GM21619 (cell line): Measurements from ENCODE around the gene NAA50.

ENCODE experiments used
- ATAC-seq: cut with Tn5 transposase; IDR thresholded peaks from one replicate; pipeline ENCODE4 v1.9.1; 2021; ENCODE audit not compliant: unreplicated experiment

NAA50 gene

GRCh38 chr3:113743006-113743630 is 2.9 kb downstream of the NAA50 start:
- no peak for ATAC-seq

GRCh38 chr3:113741620-113742019 is 4.4 kb downstream of the NAA50 start:
- no peak for ATAC-seq

GRCh38 chr3:113741086-113741485 is 5.0 kb downstream of the NAA50 start:
- ATAC-seq = no peak

- ATAC-seq = peak; percentile 65
Measured at GRCh38 chr3:113736548-113737089, 9.4 kb downstream of the NAA50 start.

GRCh38 chr3:113731694-113732093 is 14.4 kb downstream of the NAA50 start:
- no peak for ATAC-seq

GRCh38 chr3:113730550-113730949 is 15.5 kb downstream of the NAA50 start:
- no peak for ATAC-seq

- no peak for ATAC-seq
Measured at GRCh38 chr3:113728661-113729060, 17.4 kb downstream of the NAA50 start.

- ATAC-seq = no peak
Measured at GRCh38 chr3:113721636-113722035, 24.4 kb downstream of the NAA50 start.

GRCh38 chr3:113719758-113720157 is 26.3 kb downstream of the NAA50 start:
- no peak for ATAC-seq

GRCh38 chr3:113719294-113719693 is 26.8 kb downstream of the NAA50 start:
- no peak for ATAC-seq

- ATAC-seq = no peak
Measured at GRCh38 chr3:113717818-113718217, 28.2 kb downstream of the NAA50 start.

GRCh38 chr3:113717308-113717707 is 28.7 kb downstream of the NAA50 start:
- no peak for ATAC-seq

- ATAC-seq = no peak
Measured at GRCh38 chr3:113714702-113715101, 31.3 kb downstream of the NAA50 start.

GRCh38 chr3:113712129-113712528 is 33.9 kb downstream of the NAA50 start:
- ATAC-seq = no peak

- no peak for ATAC-seq
Measured at GRCh38 chr3:113707835-113708234, 38.2 kb downstream of the NAA50 start.

GRCh38 chr3:113698956-113699355 is 47.1 kb downstream of the NAA50 start:
- ATAC-seq = no peak

- no peak for ATAC-seq
Measured at GRCh38 chr3:113698213-113698742, 47.8 kb downstream of the NAA50 start.

GRCh38 chr3:113697500-113698090 is 48.5 kb downstream of the NAA50 start:
- no peak for ATAC-seq

GRCh38 chr3:113696658-113697499 is 49.2 kb downstream of the NAA50 start:
- peak; percentile 92 for ATAC-seq

GRCh38 chr3:113695786-113696645 is 50.0 kb downstream of the NAA50 start, which contains the start of gene USF3:
TSS of gene USF3 (minus strand) at chr3:113696642. CDS start at chr3:113674878, 21,764 bp downstream.
- ATAC-seq = peak; percentile 62

GRCh38 chr3:113695431-113695785 is 50.6 kb downstream of the NAA50 start:
- no peak for ATAC-seq
